GM18861 (cell line): ENCODE results near the gene TIGD1.

ENCODE experiments used
- ATAC-seq: cut with Tn5 transposase; IDR thresholded peaks from one replicate; pipeline ENCODE4 v1.9.1; 2021; ENCODE audit not compliant: unreplicated experiment

Gene TIGD1

DNA sequence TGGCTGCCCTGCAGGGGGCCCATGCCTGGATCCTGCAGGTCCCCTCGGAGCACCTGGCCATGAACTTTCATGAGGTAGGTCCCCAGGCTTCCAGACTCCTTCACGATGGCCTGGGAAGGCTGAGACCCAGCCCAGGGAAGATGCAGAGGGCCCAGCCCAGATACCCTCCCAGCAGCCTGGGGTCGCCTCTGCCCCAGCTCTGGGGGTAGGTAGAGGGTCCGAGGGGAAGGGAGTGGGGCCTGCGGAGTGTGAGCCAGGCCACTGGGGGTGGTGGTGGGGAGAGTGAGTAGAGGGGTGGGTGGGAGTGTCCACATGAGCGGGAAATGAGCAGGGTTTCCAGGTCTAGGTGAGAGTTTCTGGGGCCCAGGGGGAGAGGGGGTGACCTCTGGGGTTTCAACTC is 25.6 kb downstream of the TIGD1 start:
- ATAC-seq = no peak

DNA sequence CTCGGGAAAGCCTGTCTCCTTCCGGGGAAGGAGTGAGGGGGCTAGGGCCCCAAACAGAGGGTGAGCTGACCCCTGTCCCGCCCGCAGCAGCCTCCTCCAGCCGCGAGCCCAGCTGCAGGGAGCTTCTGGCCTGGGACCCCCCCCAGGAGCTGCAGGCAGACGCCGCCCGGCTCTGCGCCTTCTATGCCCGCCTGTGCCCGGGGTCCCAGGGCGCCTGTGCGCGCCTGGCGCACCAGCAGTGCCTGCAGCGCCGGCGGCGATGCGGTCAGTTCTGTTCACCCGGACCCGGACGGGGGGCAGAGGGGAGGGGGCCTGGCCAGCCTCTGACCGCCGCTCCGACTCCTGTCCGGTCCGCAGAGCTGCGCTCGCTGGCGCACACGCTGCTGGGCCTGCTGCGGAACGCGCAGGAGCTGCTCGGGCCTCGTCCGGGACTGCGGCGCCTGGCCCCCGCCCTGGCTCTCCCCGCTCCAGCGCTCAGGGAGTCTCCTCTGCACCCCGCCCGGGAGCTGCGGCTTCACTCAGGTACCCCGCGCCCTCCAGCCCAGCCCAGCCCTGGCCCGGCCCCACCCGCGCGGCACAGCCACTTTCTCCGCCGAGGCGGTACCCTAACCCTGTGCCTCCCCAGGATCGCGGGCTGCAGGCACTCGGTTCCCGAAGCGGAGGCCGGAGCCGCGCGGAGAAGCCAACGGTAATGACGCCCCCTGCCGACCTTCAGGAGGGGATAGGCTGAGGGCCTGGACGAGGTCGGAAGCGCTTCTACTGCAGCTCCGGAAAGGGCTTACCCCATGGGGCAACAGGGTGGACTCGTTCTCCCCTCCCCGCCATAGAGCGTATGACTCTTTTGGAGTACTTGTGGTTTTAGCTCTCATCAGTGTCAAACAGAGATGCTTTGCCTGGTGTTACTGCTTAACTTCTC is 26.4 kb downstream of the TIGD1 start:
- ATAC-seq = no peak

DNA sequence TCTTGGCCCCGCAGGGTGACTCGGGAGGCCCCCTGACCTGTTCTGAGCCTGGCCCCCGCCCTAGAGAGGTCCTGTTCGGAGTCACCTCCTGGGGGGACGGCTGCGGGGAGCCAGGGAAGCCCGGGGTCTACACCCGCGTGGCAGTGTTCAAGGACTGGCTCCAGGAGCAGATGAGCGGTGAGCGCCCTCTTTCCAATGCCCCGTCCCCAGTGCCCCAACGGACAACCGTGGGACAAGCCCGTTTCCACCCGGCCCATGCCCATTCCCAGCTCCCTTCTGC is 27.0 kb downstream of the TIGD1 start:
- no peak for ATAC-seq

DNA sequence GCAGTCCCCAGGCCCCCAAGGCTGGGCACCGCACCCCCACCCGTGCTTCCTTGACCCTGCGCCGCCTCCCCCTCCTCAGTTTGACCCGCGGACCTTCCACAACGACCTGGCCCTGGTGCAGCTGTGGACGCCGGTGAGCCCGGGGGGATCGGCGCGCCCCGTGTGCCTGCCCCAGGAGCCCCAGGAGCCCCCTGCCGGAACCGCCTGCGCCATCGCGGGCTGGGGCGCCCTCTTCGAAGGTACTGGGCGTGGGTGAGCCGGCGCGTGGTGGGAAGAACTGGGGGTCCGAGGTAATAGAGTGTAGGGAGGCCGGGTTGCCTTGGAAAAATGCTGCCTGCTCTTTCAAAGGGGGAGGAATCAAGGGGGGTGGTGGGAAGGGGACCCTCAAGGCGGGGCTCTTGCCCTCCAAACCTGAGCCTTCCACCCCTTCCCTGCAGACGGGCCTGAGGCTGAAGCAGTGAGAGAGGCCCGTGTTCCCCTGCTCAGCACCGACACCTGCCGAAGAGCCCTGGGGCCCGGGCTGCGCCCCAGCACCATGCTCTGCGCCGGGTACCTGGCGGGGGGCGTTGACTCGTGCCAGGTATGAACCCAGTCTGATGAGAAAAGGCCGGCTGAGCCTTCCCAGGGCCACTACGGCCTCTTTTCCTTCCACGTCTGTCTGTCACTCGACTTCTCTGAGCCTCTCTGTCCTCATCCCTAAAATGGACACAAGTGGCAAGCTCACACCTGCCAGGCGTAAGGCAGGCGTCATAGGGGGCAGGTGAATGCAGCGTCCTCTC is 27.5 kb downstream of the TIGD1 start:
- ATAC-seq = no peak

DNA sequence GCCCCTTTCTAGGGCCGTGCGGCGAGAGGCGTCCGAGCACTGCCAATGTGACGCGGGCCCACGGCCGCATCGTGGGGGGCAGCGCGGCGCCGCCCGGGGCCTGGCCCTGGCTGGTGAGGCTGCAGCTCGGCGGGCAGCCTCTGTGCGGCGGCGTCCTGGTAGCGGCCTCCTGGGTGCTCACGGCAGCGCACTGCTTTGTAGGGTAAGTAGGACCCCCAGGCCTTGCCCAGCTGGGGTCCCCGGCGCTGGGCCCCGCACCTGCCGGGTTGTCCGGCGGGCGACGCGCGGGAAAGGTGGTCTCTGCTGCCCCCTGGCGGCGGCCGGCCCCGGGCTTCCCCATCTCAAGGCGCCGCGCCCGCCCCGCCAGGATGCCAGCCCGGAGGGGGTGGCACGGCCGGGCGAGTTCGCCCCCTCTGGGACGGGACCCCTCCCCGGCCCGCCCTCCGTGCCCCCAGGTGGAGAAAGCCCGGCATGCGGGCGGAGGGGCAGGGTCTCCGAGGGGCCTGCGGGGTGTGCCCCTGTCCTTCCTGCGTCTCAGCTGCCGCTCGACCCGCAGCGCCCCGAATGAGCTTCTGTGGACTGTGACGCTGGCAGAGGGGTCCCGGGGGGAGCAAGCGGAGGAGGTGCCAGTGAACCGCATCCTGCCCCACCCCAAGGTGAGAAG is 28.3 kb downstream of the TIGD1 start:
- ATAC-seq = no peak

DNA sequence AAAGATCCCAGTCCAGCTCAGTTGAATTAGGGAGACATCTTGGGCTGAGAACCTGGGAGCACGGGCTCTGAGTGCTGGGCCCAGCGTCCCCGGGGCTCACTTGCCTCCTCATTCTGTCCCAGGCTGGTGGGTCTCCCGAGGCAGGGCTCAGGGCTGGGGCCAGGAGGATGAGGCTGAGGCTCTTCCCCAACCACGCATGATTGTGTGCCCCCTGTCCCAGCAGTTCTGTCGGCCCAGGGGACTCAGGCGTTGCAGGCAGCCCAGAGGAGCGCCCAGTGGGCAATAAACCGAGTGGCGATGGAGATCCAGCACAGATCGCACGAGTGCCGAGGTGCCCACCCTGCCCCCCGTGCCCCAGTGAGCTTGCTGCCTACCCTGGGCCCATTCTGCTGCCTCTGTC is 29.3 kb downstream of the TIGD1 start:
- ATAC-seq = no peak

DNA sequence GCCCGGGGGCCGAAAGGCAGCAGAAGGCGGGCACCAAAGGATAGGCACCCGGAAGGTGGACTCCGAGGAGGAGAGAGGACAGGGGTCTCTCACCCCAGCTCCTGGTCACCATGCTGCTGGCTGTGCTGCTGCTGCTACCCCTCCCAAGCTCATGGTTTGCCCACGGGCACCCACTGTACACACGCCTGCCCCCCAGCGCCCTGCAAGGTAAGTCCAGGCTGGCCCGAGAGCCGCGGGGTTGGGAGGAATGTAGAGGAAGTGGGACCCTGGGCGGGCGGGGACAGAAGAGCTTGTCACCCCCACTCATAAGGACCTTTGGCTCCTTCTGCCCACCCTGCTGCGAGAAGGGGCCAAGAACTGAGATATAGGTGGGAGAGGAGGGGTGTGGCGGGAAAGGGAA is 29.9 kb downstream of the TIGD1 start:
- no peak for ATAC-seq

DNA sequence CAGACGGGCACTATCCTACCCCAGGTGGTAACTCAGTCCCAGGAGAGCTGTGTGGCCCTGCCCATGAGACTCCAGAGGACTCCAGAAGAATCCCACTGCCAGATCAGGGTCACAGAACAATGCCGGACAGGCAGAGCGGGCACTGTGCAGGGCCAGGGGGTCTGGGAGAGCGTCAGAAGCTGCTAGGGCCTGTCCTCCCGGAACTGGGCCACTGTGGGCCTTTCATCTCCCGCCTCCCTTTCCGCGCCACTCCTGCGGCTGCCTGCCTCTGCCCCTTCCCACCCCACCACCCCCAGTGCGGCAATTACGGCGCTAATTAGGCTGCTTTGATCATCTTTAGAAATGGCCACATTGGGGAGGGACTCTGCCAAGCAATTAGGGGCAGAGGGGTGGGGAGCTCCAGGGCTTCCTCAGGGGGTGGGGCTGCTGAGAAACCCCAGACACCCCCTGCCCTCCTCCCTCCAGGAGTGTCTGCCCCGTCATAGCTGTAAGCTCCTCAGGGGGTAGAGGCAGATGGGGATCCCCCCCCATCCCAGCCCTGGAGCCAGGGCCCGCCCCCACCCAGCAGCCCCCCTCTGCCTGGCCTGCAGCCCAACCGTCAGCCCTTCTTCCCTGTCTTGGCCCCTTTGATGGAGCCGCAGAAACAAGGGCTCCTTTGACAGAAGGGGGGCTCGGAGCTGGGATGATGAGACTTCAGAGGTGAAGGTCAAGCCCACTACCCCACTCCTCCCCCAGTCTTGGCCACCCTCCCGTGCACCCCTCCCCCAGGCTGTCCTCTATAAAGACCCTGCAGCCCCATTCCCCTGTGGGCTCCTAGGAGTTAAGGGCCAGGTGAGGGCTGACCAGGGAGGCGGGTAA is 30.5 kb downstream of the TIGD1 start, which contains the start of gene PRSS56:
TSS of gene PRSS56 (plus strand) at position 808 of the 858 bp plus-strand sequence. CDS start 211 bp downstream, outside the sequence.
- ATAC-seq = no peak

DNA sequence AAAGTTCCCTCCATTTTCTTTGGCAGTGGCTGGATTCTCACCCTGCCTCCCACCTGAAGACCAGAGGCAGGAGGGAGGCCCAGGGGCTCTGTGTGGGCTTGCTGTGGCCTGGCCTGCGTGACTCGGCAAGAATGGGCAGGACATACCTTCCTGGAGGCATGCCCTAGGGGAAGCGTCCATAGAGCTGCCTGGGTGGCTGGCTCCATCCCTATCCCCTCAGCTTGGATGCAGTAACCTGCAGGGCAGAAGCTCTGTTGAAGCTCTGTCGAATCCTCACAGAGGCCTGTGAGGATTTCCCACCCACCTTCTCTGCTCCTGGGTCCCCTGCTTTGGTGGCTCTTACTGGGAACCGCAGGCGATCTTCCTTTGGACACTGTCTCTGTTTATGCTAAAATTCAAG is 31.5 kb downstream of the TIGD1 start:
- ATAC-seq = no peak

DNA sequence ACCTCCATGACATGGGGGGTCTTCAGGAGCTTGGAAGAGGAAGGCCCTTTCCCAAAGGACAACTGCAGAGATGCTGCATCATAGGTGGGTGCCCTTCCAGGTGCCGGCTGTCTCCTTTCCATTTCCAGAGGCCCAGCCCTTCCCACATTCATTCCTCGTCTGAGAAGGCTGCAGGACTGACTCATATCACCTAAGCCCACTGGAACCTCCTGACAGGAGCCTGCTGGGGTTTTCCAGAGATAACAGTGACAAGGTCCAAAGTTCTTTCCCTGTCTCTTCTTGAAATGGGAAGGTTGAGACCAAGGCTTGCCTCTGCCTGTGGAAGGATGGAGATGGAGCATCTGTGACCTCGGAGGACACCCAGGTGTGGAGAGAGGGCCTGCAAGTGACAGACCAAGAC is 33.8 kb downstream of the TIGD1 start:
- no peak for ATAC-seq

DNA sequence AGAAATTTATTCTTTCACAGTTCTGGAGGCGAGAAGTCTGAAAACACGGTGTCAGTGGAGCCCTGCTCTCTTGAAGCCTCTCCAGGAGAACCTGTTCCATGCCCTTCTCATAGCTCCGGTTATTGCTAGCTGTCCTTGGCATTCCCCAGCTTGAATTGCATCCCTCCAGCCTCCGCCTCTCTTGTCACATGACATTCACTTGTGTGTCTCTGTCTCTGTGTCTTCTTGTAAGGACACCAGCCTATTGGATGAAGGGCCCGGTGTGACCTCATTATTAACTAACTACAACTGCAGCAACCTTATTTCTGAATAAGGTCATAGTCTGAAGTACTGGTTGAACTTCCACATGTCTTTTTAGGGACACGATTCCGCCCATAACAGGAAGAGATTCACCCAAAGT is 34.7 kb downstream of the TIGD1 start:
- no peak for ATAC-seq

DNA sequence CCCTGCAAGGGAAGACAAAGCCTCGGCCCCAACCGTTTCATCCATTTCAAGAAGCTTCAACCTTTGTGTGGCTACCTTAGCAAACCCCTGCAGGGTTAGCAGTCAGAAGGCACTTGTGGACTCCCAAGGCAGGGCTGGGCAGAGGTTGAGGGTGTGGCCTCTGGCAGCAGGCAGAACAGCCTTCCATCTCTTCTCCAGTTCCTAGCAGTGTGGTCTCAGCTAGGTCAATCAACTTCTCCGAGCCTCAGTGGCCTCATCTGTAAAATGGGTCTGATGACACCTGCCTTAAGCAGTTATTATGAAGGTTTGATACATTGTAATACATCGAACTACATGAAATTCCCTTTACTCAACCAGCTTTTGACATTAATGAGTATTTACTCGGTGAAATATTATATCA is 37.0 kb downstream of the TIGD1 start:
- ATAC-seq = no peak

DNA sequence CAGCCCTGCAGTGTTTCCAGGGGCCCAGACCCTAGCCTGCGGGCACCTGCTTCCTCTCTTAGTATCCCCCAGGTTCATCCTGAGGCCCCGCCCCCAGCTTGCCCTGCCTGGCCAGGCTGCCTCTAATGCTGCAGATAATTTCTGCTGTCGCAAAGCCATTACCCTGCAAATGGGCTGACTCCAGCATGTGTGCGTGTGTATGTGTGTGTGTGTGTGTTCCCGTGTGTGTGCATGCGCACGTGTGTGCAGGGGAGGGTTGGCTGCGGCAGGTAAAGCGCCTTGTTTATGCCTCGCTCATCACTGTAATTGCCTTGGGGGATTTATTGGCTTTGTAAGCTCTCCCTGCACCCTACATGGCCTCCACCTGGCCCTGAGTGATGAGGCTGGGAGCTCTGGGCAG is 37.8 kb downstream of the TIGD1 start:
- ATAC-seq = no peak

DNA sequence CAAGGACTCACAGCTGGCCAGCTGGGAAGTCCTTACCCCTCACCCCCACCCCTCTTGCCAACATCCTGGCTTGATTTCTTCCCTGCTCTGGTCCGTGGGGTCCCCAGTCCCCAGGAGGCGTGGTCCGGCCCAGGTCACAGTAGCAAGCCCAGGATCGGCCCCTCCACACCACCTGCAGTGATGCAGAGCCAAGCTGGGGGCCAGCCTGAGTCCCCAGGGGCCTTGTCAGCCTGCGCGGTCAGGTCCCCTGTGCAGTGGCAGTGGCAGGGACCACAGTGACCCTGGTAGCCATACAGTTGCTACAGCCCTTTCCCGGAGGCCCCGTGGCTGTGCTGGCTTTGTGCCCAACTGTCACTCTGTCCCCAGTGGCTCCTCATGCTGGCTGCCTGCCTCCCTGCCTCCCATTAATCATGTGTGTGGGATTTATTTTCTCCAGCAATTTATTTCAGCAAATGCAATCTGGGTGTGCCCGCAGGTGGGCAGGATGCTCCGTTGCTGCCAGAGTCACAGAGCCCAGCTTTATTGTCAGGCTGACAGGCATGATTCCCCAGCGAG is 38.9 kb downstream of the TIGD1 start:
- ATAC-seq = no peak

DNA sequence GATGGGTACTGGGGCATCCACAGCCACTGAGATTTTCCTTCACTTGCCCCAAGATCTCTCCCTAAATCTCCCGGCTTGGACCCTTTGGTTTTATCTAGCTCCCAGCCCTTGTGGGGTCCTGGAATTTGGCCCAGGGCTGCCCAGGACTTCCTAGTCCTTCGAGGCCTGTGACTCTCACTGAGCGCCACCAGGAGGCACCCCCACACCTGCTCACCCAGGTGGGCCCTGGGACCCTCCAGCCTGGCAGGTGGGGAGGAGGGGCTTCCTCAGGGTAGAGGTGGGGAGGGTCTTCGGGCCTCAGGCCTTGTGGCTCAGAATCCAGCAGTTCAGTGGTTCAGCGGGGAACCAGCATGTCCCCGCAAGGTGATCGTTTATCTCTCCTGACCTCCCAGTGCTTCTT is 42.1 kb downstream of the TIGD1 start:
- no peak for ATAC-seq

DNA sequence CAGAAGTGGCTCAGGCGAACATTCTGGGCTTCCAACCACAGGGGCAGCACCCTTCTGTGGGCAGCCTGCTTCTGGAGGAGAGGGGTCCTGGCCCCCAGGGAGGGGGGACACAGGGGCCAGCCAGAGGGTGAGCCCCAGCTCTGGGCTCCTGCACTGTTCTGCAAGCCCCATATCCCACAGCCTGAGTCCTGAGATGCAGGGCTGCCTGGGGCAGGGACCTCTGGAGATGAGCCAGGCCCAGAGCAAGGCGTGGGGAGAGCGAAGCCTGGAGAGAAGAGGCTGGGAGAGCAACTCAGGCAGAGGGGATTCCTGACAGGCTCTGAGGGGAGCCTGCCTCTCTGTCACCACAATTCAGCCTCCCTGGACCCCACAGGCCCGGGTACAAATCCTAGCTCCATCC is 43.6 kb downstream of the TIGD1 start:
- ATAC-seq = no peak

DNA sequence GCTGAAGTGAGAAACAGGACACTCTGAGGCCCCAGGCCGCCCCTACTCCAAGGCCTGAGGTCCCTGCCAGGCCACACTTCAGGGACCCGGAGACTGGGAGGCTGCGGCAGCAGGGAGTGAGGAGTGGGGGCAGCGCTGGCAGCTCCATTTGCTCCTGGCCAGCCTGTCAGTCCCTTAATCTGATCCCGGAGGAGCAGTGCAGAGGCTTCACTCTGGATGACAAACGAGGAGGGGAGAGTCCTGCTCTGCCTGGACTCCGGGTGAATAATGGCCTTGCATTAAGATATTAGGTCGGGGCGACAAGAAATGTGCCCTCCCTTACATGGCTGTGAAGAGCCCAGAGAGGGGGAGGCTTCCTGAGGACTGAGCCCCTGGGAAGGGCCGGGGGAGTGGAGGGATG is 44.5 kb downstream of the TIGD1 start:
- no peak for ATAC-seq

DNA sequence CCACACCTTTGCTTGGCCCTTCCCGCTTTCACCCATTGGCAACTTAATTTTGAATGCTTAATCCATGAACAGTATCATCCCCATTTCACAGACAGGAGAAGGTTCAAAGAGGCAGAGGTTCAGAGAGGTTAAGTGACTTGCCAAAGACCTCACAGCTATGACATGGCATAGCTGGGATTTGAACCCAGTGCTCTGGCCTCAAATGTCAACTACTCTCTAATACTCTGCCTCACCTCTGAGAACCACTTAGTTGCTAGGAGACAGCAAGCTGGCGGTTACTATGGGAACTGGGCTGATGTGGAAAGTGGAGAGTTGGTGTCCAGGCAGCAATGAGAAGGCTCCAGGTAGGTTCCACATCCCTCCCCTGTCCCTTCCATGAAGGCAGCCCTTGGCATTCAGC is 45.9 kb downstream of the TIGD1 start:
- ATAC-seq = no peak

DNA sequence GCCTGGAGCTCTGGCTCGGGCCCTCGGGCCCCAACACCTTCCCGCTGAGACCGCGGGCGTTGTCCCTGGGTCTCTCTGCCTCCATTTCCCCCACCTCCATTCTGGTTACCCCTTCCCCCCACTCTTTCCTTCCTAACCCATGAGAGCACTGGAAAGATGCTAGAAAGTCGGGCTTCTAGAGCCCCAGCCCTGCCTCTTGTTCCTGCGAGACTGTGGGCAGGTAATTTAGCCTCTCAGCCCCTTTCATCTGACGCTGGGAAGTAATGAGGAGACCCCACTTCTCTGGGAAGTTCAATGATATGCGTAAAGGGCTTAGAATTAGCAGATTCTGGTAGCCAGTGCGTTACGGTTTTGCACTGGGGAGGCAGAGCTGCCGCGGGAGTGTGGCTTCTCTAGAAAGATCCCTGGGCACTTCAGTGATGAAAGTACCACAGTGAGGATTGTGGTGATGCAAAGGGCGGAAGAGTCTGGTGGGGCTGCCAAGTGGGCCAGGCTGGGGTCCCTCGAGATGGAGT is 46.5 kb downstream of the TIGD1 start:
- ATAC-seq = no peak
